NCI-H774 (cell line): ENCODE data around the gene RECK.
"Not testable (repeated sequence)": the region's sequence is repeated elsewhere in the genome, so short reads cannot be mapped to it uniquely, and the experiment has no call there.

Source experiments
- DNase-seq: peaks from one replicate; lab custom pipeline; 2025; lab: John Stamatoyannopoulos, UW

RECK gene

DNA sequence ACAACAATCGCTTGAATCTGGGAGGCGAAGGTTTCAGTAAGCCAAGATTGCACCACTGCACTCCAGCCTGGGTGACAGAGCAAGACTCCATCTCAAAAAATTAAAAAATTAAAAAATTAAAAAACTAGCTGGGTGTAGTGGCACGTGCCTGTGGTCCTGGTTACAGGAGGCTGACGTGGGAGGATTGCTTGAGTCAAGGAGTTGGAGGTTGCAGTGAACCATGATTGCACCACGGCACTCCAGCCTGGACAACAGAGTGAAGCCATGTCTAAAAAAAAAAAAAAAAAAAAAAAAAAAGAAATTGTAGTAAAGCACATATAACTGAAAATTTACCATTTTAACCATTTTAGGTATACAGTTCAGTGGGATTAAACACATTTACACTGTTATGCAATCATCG lies 119.4 kb downstream of the RECK start:
- DNase-seq: no peak

DNA sequence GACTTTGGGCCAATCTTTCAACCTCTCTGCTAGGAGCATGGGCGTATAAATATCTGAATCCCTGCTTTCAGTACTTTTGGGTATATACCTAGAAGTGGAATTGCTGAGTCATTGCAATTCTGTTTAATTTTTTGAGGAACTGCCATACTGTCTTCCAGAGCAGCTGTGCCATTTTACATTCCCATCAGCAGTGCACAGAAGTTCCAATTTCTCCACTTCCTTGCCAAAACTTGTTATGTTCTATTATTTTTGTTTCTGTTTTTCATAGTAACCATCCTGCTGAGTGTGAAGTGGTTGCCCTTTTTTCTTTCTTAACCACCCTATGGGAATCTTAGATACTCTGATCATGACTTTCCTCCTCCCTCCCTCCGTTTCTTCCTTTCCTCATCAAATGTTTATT lies 121.4 kb downstream of the RECK start:
- DNase-seq: no peak

DNA sequence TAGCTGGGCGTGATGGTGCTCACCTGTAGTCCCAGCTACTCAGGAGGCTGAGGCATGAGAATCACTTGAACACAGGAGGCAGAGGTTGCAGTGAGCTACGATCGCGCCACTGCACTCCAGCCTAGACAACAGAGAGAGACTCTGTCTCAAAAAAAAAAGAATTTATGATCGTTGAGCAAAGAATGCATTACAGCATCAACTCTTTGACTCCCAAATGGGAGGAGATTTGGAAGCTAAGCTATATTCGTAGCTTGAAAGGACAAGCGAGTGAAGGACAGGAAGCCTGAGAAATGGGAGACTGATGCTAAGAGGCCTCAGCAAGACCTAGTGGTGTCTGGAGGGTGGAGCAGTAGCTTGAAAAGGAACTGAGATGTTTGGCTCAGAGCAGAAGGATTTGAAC lies 122.2 kb downstream of the RECK start:
- no peak for DNase-seq

DNA sequence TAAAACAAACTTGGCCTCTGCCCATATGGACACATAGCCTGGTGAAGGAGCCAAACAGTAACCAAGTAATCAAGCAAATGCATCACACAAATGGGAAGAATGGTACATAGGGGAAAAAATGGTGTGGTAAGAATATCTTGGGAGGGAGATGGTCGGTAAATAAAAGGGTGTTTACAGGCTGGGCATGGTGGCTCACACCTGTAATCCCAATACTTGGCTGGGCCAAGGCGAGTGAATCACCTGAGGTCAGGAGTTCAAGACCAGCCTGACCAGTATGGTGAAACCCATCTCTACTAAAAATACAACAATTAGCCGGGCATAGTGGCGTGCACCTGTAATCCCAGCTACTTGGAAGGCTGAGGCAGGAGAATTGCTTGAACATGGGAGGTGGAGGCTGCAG lies 122.8 kb downstream of the RECK start:
- DNase-seq: not testable (repeated sequence)

DNA sequence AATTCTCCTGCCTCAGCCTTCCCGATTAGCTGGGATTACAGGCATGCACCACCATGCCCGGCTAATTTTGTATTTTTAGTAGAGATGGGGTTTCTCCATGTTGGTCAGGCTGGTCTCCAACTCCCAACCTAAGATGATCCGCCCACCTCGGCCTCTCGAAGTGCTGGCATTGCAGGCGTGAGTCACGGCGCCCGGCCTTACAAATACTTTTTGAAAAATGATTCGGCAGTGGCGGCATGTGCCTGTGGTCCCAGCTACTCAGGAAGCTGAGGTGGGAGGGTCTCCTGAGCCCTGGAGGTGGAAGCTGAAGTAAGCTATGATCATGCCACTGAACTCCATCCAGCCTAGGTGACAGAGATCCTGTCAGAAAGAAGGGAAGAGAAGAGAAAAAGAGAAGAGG lies 123.4 kb downstream of the RECK start:
- not testable (repeated sequence) for DNase-seq

DNA sequence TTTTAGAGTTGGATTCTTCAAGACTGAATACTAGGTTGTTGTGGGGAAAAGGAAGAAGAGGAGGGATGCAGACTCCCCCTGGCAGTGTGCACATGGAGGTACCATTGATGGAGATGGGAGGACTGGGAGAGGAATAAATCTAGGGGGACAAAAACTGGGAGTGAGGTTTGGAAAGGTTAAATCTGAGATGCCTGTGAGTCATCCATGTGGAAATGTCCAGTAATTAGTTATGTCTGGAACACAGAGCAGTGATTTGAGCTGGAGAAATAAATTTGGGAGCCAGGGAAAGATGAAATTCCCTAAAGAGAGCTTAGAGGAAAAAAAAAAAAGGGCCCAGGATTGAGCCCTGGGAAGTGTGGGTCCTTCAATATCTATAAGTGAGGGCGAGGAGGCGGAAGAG lies 124.5 kb downstream of the RECK start:
- DNase-seq: no peak

DNA sequence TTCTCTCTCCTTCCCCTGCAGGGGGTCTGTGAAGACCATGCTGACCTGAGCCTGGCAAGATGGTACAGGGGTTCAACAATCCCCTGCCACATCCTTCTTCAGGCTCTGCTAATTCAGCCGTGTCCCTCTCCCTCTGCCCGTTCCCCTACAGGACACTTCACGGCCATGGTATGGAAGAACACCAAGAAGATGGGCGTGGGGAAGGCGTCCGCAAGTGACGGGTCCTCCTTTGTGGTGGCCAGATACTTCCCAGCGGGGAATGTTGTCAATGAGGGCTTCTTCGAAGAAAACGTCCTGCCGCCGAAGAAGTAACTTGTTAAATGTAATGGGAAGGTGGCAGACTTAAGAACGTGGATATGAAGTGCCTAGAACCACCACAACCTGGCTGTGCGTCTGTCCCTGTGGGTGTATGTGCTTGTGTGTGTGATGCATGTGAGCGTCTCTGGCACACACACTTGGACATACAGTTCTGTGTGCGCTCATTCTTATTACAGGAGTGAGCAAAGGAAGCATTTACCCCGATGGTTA lies 125.6 kb downstream of the RECK start:
- DNase-seq: no peak

DNA sequence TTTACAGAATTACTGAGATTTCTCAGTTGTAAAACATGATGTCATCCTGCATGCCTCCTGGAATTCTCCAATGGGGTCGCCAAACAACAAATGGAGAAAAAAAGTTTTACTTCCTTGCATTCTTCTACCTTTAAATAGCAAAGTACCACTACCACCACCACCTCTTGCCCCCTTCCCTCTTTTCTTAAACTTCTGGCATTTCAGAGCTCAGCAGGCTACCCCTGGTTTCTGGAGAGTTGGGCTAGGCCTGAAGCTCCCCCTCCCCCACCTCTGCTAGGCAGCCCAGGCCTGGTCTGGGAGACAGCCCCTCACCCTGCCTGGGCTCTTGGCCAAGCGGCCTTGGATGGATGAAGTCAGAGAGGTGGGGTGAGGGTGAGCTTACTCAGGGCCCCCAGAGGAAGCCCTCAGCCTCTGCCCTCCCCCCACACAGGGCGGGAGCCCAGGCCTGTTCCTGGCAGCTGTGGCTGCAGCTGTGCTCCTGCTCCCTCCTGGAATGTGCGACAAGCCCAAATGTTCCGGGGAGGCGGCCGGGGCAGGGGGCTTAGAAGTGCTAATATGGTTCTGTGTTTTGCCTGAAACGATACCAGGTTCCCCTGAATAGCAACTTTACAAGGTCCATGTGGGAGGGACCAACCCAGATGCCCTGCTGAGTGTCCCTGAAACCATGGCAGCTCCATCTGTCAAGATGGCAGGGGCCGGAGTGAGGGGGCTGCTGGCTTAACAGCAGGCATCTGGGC lies 126.5 kb downstream of the RECK start:
- no peak for DNase-seq

DNA sequence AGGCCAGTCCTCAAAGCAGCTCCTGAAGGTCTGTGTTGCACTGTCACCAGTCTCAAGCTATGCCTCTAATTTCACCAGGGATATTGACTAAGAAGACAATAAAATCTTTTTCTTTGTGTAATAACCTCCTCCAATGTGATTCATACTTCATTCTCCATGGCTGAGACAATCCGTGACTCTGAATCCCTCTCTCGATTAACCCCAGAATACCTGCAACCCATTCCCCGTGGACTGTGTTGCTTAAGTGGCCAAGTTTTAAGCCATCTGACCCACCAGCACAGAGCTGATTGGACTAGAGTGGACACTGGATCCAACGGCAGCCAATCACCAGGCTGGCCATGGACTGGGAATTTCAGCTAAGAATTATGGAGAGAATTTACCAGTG lies 127.1 kb downstream of the RECK start:
- DNase-seq: no peak

DNA sequence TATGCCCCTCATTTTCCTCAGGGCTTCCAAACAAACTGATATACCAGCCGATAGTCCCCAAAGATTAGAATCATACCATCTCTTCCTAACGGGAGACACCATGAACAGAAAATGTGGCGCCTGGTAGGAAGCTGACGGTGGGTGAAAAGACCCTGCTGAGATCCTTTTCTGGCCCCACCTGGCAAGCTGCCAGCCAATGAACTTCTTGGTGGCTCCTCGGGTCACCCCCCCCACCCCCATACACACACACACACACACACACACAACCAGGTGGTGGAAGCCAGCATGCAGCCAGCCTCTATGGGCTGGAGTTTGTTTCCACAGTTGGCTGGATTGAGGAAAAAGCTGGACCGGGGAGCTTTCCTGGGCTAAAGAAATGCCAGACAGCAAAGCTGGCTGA lies 127.7 kb downstream of the RECK start:
- DNase-seq: no peak

DNA sequence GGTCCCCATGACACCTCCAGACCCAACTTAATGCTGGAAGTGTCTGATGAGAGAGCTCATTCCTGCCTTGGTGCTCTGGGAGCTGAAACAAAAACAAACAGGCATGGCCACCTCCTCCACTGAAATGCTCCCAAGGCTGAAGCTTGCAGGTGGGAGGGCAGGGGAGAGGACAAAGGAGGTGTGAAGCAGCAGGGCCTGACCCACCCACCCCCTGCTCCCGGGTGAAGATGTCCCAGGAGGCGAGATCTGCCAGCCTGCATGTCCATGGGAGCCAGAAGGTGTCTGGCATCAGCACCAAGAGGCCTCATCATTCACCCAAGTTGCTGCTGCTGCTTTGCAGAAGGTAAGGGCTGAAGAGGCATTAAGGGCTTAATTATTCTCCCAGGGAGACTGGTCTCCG lies 128.3 kb downstream of the RECK start:
- DNase-seq: no peak

DNA sequence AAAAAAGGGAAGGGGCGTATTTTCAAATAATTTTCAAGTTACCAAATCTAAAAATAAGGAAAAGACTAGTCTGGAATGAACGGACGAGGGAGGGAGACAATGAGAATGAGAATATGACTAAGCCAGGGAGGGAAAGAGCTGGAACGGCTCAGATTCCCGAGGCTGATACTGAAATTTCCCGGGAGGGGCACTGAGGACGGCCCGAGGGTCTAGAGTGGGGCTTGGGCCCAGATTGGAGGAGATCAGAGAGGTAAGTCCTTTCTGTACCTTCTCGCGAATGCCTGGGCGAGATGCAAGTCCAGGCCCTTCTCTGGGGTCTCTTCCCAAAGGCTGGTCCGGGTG lies 129.1 kb downstream of the RECK start:
- DNase-seq: no peak

DNA sequence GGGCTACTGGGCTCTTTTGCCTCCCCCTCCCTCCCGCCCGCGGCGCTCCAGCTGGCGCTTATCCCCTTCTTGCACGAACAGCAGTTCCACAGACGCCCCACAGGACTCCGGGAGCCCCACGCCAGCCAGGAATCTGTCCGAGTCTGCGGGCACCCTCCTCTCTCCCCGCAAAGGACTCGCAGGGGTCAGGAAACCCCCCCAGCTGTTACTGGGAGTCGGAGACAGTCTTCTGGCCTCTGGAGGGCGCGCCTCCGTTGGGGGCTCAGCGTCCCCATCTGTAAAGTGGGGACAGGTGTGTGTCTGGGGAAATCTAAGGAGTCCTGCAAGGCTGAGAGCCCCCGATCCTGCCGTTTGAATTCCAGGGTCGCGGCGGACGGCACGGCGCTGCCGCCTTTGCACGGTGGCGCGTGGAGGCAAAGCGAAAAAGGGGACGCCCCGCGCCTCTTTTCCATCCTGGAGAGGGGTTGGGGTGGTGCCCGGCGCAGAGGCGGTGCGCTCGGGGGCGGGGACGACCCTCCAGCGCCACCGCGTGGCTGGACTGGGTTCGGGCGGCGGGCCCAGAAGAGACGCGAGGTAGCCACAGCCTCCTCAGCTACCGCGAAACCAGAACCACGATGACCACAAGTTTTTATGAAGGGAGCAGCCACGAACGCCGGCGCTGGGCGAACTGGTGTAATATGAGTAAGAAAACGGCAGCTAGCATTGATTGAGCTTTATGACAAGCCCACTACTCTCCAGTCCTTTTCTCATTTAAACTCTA lies 129.6 kb downstream of the RECK start:
- peak; percentile 66 for DNase-seq

DNA sequence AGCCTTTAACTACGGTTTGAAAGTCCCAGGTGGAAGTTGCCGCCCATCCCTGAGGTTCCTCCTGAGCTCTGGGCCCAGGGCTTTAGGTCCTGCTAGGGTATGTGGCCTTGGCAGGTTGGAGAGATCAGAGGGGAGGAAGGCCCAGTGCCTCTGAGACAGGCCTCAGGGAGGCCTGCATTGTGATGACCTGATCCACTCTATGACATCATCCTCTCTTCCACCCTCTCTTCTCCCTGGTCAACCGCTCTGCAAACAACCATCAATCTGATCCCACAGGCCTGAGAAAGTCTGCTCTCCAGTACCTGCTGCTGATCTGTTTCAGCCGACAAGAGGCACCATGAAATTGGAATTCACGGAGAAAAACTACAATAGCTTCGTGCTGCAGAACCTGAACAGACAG lies 132.5 kb downstream of the RECK start, which contains the start of gene CCIN:
CCIN (plus strand) TSS at position 223 of the 400 bp plus-strand sequence; CDS start at position 338, 115 bp downstream.
- no peak for DNase-seq

DNA sequence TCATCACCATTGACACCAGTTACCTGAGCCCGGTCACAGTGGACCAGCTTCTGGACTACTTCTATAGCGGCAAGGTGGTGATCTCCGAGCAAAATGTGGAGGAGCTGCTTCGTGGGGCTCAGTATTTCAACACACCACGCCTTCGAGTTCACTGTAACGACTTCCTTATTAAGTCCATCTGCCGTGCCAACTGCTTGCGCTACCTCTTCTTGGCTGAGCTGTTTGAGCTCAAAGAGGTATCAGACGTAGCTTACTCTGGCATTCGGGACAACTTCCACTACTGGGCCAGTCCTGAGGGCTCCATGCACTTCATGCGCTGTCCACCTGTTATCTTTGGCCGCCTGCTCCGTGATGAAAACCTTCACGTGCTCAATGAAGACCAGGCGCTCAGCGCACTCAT lies 133.0 kb downstream of the RECK start:
- DNase-seq: no peak

DNA sequence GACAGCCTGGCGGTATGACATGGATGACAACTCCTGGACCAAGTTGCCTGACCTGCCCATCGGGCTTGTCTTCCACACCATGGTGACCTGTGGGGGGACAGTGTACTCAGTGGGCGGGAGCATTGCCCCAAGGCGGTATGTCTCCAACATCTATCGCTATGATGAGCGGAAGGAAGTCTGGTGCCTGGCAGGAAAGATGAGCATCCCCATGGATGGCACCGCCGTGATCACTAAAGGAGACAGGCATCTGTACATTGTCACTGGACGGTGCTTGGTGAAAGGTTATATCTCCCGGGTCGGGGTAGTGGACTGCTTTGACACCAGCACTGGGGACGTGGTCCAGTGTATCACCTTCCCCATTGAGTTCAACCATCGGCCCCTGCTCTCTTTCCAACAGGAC lies 133.8 kb downstream of the RECK start:
- no peak for DNase-seq

DNA sequence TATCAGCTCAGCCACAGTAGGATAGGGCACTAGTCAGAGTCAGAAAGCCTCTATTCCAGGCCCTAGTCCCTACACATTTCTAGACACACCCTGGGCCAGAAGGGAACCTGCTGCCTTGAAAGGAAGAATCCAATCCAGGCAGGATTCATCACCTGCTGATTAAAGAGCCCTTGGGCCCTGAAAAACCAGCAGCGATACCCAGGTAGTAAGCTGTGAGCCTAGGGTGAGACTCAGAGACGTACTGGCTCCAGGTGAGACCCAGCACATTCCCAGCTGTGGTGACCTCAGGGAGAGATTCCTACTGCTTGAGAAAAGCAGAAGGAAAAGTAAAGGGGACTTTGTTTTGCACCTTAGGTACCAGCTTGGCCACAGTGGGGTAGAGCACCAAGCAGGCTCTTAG lies 137.1 kb downstream of the RECK start:
- no peak for DNase-seq
